ENCODE measurements around the gene EPM2A. TPM values are rescaled to one million over a fixed set of nuclear protein-coding genes. Genes with fewer than 3 reads are reported as not detected.

Gene EPM2A
- total and polyA plus RNA-seq, 2 of the 4 experiments (the other 2 are of a cell fraction): 2.1 to 4.5 TPM

DNA sequence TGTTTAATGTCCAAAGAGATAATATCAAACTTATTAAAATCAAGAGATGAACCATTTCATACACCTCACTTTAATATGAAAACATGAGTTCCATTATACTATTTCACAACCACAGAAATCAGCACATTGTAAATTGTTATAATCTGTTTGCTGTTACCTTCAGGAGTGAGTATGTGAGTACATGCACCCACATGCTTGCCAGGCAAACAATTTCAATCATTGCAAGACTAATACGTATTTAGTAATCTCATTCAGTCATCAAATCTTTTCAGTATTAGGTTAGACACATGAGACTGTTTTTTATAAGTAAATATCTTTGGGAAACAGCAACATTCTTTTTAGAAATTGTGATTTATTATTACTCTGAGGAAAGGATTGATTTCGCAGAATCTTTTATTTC is 9.3 kb upstream of the EPM2A start:
- no peak overlapping the region for H2BK5ac ChIP-seq (ENCODE audit: low read depth, low read length, poor library complexity, severe bottlenecking)
- H3K56ac ChIP-seq (ENCODE audit: extremely low read depth, insufficient read depth, low read length): no peak overlapping the region
- H3K18ac ChIP-seq (ENCODE audit: low read depth, low read length): no peak overlapping the region
- no peaks in the 10 kb centered on the region for H3K79me1 ChIP-seq (ENCODE audit: low read depth in 1 of 2, low read length in 2 of 2)
- no peaks in the 10 kb centered on the region for H3K9me1 ChIP-seq (ENCODE audit: insufficient read depth, low read length)
- H4K20me1 ChIP-seq (ENCODE audit: insufficient read depth, low read length): no peaks in the 10 kb centered on the region
- H3K9ac ChIP-seq (ENCODE audit: low read depth, low read length): no peak overlapping the region
- ChIA-PET POLR2A (ENCODE audit: unreplicated experiment) (no interaction called here), CTCF (no interaction called here)
- intact Hi-C loops (cut with micrococcal nuclease) (no loop called here), dilution Hi-C loops (cut with HindIII; ENCODE audit: low sequenced_read_pairs, unreplicated experiment) (no loop called here), in situ Hi-C loops (cut with MboI; ENCODE audit: low sequenced_read_pairs) (loop anchor here (25.0 kb wide), 1 partner anchor 143 kb away; no protein-coding TSS in a partner anchor)
- H2AK5ac ChIP-seq (ENCODE audit: low read depth, low read length): no peak overlapping the region
- H3K36me3 ChIP-seq (ENCODE audit: control insufficient read depth, insufficient read depth, low read length): no peaks in the 10 kb centered on the region
- no peak overlapping the region for H3K27ac ChIP-seq (ENCODE audit: insufficient read depth, low read length)
- 80% methylated on average over 1 of the region's 2 CpGs; no CpG with 5 or more reads in 1 of the 2 experiments for WGBS, 2 experiments (ENCODE audit: extremely low coverage in 2 of 2, insufficient read length in 1 of 2)
- H3K4ac ChIP-seq (ENCODE audit: low read depth, low read length): no peak overlapping the region
- no peak overlapping the region for H4K91ac ChIP-seq (ENCODE audit: insufficient read depth, low read depth, low read length)
- no peaks in the 10 kb centered on the region for H3K4me1 ChIP-seq (ENCODE audit: control insufficient read depth, insufficient read depth, low read length)
- no peak overlapping the region for H3K4me2 ChIP-seq (ENCODE audit: low read depth, low read length)
- no peak overlapping the region for H3K14ac ChIP-seq (replicated peaks; ENCODE audit: low read depth, low read length)
- DNase-seq (no peak), ATAC-seq (ENCODE audit: low read depth) (no peak)
- H2BK20ac ChIP-seq (ENCODE audit: low read depth, low read length): no peak overlapping the region
- H2BK120ac ChIP-seq (ENCODE audit: low read depth, low read length): no peak overlapping the region
- no peak for TF ChIP-seq FOS (IDR thresholded peaks at IDR 0.05; ENCODE audit: low read depth, low read length)
- TF ChIP-seq USF2 (IDR thresholded peaks at IDR 0.05; ENCODE audit: low read depth, low read length): no peak
- TF ChIP-seq RCOR1 (IDR thresholded peaks at IDR 0.05; ENCODE audit: insufficient replicate concordance, low read length): no peak
- no peak for TF ChIP-seq CEBPB (IDR thresholded peaks at IDR 0.05; ENCODE audit: low read depth, low read length)
- TF ChIP-seq MAZ (IDR thresholded peaks at IDR 0.05; ENCODE audit: borderline replicate concordance, low read depth, low read length): no peak
- TF ChIP-seq SMC3 (IDR thresholded peaks at IDR 0.05; ENCODE audit: low read depth, low read length): no peak
- TF ChIP-seq POLR2A (IDR thresholded peaks at IDR 0.05; ENCODE audit: low read depth, low read length): no peak
- TF ChIP-seq, protein P1, sequence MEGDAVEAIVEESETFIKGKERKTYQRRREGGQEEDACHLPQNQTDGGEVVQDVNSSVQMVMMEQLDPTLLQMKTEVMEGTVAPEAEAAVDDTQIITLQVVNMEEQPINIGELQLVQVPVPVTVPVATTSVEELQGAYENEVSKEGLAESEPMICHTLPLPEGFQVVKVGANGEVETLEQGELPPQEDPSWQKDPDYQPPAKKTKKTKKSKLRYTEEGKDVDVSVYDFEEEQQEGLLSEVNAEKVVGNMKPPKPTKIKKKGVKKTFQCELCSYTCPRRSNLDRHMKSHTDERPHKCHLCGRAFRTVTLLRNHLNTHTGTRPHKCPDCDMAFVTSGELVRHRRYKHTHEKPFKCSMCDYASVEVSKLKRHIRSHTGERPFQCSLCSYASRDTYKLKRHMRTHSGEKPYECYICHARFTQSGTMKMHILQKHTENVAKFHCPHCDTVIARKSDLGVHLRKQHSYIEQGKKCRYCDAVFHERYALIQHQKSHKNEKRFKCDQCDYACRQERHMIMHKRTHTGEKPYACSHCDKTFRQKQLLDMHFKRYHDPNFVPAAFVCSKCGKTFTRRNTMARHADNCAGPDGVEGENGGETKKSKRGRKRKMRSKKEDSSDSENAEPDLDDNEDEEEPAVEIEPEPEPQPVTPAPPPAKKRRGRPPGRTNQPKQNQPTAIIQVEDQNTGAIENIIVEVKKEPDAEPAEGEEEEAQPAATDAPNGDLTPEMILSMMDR (conservative IDR thresholded peaks at IDR 0.05; ENCODE audit: low read depth, low read length): no peak
- no peak for TF ChIP-seq MAFK (IDR thresholded peaks at IDR 0.05; ENCODE audit: low read depth, low read length)
- no peak for TF ChIP-seq RAD21 (IDR thresholded peaks at IDR 0.05; ENCODE audit: low read length)
- no peak for TF ChIP-seq ELK1 (IDR thresholded peaks at IDR 0.05; ENCODE audit: borderline replicate concordance, low read depth, low read length)
- TF ChIP-seq CHD1 (IDR thresholded peaks at IDR 0.05; ENCODE audit: low read depth, low read length): no peak
- no peak for TF ChIP-seq BHLHE40 (IDR thresholded peaks at IDR 0.05; ENCODE audit: low read depth, low read length)
- no peak for TF ChIP-seq NFE2L2 (IDR thresholded peaks at IDR 0.05; ENCODE audit: low read depth, low read length)
- TF ChIP-seq RFX5 (IDR thresholded peaks at IDR 0.05; ENCODE audit: low read depth, low read length): no peak
- no peak for TF ChIP-seq MXI1 (IDR thresholded peaks at IDR 0.05; ENCODE audit: borderline replicate concordance, low read depth, low read length)
- H3K27me3 ChIP-seq (ENCODE audit: control insufficient read depth, insufficient read depth, low read length): no peaks in the 10 kb centered on the region
- BruUV-seq (replicated peaks): no TSS peak
- H4K5ac ChIP-seq (ENCODE audit: low read depth, low read length): no peak overlapping the region
- H2BK15ac ChIP-seq (ENCODE audit: low read depth, low read length): no peak overlapping the region
- no peak overlapping the region for H3K23ac ChIP-seq (ENCODE audit: low read depth, low read length)
- H3K4me3 ChIP-seq (ENCODE audit: insufficient read depth, low read depth, low read length): no peak overlapping the region
- no peak overlapping the region for H2AFZ ChIP-seq (replicated peaks; ENCODE audit: low read length, poor library complexity)
- H2AK9ac ChIP-seq (replicated peaks; ENCODE audit: low read depth, low read length, poor library complexity): no peak overlapping the region
- H4K8ac ChIP-seq (ENCODE audit: low read depth in 2 of 2, low read length in 2 of 2): no peak overlapping the region
- H3K9me3 ChIP-seq (ENCODE audit: control insufficient read depth, insufficient read depth, low read length): peaks cover 2% of the 10 kb centered on the region; the same call in 1 of the 2 replicates
